Stimulated activated CD4-positive, alpha-beta T cell treated with anti-CD3 and anti-CD28 coated beads, TNF-alpha, amount 100 ng/mL, for 1 hour (primary cell): ENCODE data around the gene CPNE7.

Experiments
- DNase-seq, 3 donors: peaks; one replicate each; pipeline ENCODE4 v3.0.0-alpha.2; 2020; ENCODE audit warnings: low read depth in 3 of 3, low spot score in 1 of 3

Gene CPNE7

DNA sequence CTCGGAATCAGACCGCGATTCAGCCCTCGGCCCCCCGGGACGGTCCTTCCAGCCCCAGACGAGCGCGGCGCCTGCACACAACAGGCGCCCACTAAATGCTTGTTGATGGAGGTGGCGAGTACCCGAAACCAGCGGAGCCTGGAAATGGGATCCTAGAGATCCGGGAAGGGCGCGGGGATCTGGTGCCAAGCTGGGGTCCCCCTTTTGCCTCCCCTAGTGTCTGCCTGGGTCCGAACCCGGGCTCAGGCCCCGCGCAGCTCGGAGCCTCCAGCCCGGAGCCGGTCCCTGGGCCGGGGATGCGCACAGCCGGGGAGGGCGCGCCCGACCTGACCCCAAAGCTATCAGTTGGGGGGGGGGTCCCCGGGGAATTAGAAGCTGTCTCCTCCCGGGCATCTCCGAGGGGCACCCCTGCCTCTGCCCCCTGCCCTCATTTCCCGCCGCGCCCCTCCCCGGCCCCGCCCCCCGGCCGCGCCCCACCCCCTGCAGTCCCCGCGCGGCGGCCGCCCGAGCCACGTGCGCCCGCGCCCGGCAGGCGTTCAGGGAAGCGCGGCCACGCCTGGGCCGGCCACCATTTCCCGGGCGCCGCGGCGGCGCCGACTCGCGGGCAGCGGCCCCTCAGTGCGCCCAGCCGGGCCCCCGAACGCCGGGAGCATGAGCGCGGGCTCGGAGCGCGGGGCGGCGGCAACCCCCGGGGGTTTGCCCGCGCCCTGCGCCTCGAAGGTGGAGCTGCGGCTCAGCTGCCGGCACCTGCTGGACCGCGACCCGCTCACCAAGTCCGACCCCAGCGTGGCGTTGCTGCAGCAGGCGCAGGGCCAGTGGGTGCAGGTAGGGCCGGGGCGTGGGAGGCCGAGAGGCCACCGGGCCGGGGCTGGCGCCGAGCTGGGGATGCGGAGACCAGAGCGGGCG is at the start of gene CPNE7:
TSS of gene CPNE7 (plus strand) at position 512 of the 906 bp plus-strand sequence. CDS start at position 652, 140 bp downstream.
- DNase-seq: no peak

DNA sequence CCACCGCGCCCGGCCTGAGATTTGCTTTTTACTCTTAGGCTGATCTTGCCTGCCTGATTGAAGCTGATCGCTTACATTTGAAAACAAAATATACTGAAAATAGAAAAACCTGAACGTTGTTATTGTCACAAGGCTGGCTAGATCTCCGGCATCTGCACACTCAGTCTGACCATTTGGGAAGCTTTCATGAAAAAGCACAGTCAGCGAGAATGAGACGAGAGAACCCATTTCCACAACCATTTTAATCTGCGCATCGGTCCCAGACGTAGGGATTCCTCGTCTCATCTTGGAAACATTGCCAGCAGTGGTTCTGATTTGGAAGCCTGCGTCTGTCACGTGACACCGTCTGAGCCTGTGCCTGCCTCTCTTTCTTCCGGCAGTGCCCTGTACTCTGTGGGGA is 46.5 kb upstream of the CPNE7 start:
- no peak for DNase-seq

DNA sequence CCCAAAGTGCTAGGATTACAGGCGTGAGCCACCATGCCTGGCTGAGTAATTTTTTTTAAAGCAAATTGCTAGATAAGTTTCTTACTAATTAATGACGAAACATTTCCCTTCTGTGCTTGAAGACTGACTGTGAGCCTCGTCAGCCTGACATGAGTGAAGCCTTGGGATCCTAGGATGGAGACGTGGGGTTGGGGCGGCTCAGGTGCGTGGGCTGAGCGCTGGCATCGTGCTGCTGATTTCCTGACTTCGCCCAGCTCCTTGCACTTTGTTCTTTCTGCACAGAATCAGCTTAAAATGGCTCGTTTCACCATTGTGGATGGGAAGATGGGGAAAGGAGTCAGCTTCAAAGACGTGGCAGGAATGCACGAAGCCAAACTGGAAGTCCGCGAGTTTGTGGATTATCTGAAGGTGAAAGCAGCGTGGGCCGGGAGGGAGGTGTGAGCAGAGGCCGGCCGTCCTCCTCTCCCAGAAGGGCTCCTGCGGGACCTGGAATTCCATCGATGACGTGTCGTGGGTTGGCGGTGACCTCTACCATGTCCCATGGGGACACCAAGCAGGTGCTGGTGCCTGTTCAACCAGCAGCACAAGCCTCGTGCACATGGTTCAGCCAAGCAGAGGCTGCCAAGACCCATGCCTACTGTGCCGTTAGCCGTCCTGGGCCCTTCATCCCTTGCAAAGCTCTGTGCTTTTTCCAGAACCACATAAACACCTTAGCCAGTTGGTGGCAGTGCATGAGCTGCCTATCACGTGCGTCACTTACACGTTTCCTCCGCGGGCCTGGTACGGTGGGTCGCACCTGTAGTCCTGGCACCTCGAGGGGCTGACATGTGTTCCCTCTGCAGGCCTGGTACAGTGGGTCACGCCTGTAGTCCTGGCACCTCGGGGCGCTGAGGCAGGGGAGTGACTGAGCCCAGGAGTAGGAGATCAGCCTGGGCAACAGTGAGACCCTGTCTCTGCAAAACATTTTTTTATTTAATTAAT is 44.9 kb upstream of the CPNE7 start:
- DNase-seq: no peak

DNA sequence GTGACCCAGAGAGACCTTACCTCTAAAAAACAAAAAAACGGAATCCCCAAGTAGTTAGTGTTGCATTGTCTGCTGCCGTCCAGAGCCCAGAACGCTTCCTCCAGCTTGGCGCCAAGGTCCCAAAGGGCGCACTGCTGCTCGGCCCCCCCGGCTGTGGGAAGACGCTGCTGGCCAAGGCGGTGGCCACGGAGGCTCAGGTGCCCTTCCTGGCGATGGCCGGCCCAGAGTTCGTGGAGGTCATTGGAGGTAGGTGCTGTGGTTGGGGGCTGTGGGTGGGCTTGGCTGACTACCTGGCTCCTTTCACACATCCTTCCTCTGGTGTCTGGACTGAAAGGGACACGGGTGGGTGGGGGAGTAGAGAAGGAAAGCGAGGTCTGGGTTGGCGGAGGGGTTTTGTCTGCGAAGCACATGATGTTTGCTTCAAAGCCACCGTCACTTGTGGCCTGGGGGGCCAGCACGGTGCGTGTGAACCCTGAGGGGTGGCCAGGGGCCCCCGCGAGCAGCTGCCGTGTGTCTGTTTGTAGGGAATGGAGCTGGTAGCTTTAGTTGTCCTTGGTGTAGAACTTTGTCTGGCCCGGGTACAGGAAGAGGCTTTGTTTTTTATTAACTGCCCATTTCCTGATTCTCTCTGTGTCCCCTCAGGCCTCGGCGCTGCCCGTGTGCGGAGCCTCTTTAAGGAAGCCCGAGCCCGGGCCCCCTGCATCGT is 43.6 kb upstream of the CPNE7 start:
- no peak for DNase-seq

DNA sequence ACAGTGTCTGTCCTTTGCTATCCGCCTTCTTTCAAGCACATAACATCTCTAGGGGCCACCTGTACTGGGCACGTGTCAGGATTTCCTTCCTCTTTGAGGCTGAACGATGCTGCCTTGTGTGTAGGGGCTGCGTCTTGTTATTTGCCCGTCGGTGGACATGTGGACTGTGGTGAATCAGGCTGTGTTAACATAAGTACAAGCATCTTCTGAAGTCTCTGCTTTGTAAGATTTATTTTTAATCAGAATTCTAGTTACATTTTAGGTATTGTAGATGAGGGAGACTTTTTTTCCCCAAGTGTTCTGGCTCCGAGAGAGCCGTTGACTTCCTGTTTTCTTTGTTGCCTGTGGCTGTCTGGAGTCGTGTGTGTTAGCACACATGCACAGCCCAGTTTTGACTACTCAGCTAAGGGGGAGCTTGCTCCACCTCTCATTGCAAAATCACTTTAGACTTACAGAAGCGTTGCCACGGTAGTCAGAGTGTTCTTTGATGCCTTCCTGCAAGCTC is 41.3 kb upstream of the CPNE7 start:
- peak in 2 of 3 donors; percentile 18 to 19 for DNase-seq

DNA sequence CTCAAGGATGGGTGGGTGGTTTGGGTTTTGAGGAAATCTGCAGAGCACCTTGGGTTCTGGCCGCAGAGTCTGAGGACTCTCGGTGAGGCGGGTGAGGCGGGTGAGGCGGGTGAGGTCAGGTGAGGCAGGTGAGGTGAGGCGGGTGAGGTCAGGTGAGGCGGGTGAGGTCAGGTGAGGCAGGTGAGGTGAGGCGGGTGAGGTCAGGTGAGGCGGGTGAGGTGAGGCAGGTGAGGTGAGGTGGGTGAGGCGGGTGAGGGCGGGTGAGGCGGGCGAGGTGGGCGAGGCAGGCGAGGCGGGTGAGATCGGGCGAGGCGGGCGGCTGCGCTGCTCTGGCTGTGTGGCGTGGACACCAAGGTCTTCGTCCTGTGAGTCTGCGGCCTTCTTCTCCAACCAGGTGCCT is 39.2 kb upstream of the CPNE7 start:
- no peak for DNase-seq

DNA sequence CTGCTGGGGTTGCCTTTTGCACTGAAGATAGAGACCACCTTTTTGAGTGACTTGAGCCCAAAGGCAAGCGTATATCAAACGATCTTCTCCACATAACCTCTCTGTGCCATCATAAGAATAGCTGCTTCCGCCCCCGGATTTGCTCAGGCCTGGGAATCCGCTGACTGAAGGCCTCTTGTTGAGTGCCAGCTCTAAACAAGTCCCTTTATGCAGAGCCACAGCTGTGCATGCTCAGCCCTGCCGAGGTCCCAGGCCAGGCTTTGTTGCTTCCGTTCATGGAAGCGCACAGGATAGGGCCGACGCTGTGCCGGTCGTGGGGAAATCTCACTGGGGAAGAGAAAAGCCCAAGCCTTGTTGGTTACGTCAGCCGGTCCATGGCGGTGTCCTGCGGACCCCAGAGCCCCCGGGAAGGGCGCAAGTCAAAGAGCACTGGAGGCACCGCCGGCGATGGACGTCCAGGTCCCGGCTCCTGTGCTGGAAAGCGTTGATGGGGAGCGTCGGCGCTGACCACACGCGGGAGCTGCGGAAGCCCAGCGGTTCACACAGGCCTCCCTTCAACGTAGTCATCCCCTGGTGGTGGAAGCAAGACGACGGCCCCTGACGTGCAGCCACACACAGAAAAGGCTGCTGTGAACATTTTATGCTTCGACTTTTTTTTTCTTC is 38.5 kb upstream of the CPNE7 start:
- no peak for DNase-seq

DNA sequence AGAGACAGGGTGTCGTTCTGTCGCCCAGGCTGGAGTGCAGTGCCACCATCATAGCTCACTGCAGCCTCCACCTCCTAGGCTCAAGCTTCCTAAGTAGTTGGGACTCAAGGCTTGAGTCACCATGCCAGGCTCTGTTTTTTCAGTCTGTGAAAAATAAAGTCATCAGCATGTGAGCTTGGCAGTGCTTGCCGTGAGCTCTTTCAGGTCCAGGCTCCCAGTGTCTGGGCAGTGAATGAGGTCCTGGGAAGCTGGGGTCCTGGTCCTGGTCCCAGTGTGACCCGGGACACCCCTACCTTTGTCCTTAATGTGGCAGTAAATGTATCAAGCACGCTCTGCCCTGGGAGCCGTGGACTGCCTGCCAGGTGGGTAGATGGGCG is 38.0 kb upstream of the CPNE7 start:
- DNase-seq: no peak

DNA sequence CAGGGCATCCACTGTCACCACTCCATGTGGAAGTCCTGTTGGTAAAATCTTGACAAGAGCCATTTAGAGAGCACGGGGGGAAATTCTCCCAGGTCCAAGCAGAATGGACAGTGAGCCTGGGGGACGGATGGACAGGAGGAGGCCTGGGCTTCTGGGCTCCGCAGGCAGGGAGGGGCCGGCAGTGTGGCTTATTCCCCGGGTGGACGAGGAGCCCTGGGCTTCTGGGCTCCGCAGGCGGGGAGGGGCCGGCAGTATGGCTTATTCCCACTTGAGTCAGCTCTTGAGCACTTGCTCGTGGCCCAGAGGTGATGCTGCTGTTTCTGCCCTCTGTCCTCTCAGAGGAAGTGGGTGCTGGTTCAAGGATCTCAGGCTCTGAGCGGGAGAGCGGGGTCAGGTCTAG is 37.3 kb upstream of the CPNE7 start:
- no peak for DNase-seq

DNA sequence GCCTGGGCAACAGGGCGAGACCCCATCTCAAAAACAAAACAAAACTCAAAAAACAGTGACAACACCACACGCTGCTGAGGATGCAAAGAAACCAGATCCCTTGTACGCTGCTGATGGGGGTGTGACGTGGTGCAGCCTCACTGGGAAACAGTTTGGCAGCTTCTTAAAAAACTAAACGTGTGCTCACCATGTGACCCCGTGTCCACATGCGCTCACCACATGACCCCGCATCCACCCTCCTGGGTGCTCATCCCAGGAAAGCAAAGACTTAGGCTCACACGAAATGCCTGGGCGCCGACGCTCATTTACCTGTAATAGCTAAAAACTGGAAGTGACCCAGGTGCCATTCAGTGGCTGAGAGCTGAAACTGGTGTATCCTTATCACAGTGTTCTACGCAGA is 35.0 kb upstream of the CPNE7 start:
- DNase-seq: no peak

DNA sequence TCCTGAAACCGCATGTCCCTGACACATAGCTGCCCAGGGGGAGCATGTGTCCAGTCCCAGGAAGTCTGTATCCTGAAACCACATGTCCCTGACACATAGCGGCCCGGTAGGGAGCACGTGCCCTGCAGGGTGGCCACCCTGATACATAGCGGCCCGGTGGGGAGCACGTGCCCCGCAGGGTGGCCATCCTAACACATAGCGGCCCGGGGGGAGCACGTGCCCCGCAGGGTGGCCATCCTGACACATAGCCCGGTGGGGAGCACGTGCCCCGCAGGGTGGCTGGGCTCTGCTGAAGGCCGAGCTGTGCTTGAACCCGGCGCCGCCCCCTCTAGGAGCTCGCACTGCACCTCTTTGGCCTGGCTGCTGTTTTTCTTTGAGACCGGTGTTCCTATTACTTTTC is 33.8 kb upstream of the CPNE7 start:
- no peak for DNase-seq

DNA sequence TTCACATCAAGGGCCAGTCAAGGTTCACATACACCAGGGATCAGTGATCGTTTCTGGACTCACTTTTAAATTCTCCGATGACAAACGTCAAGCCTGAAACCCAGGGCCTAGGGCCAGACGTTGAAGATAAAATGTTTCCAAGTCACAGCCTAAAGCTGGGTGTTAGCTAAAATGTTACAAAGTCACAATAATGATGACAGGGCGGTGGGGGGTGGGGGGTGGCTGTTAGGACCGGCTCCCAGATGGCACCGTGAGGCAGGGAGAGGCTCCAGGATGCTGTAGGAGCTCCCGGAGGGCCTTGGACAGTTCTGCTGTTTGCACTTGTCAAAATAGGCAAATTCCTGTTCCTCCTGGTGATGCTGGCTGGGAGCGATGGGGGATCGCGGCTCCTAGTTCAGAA is 31.4 kb upstream of the CPNE7 start:
- DNase-seq: no peak

DNA sequence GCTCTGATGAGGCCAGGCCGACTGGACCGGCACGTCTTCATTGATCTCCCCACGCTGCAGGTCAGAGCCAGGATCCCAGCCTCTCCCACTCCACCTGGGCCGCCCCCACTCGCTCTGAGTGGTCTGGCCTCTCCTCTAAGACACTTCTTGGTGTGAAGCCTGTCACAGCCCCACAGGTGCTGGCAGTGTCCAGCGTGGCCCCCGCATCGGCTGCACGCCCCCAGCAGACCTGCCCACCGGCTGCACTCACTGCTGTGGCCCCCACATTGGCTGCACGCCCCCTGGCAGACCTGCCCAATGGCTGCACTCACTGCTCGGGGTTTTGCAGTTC is 30.9 kb upstream of the CPNE7 start:
- DNase-seq: no peak

DNA sequence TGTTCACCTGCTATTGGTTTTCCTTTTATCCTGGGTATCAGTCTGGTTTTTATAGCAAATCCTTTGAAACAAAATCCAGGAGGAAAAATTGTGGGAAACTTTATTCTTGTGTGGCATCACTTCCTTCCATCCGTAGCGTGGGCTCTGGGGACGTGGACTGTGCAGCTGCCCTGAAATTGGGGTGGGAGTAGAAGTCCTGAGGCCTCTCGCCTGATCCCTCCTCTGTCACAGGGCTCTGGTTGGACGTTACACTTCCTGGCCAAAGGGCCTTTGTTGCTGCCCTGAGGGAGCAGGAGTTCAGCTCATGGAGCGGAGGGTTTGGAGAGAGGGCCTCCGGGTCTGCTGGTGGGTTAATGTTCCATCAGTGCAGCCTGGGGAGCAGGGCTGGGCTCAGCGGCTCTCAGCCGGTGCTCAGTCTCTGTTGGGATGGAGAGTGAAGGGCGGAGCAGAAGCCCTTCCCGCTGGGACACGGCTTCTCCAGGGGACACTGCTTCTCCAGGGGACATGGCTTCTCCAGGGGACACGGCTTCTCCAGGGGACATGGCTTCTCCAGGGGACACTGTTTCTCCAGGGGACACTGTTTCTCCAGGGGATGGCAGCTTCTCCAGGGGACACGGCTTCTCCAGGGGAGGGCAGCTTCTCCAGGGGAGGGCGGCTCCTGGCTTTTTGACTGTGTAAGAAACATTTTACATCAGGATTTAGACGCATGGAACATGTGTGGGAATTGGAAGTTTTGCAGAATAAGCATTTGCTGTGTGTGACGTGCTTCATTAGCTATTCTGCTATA is 30.3 kb upstream of the CPNE7 start:
- no peak for DNase-seq

DNA sequence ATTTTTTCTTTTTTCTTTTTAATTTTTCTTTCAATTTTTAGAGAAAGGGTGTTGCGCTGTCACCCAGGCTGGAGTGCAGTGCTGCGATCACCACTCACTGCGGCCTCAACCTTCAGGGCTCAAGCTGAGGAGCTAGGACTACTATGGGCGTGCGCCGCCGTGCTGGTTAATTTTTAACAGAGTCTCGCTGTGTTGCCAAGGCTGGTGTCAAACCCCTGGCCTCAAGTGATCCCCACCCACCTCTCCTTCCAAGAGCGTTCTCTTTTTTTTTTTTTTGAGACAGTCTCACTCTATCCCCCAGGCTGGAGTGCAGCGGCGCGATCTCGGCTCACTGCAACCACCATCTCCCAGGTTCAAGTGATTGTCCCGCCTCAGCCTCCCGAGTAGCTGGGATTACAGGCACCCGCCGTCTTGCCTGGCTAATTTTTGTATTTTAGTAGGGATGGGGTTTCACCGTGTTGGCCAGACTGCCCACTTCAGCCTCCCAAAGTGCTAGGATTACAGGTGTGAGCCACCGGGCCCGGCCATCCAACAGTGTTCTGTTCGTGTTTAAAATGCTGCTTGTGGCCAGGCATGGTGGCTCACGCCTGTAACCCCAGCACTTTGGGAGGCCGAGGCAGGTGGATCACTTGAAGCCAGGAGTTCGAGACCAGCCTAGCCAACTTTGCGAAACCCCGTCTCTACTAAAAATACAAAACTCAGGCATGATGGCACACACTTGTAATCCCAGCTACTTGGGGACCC is 29.6 kb upstream of the CPNE7 start:
- no peak for DNase-seq

DNA sequence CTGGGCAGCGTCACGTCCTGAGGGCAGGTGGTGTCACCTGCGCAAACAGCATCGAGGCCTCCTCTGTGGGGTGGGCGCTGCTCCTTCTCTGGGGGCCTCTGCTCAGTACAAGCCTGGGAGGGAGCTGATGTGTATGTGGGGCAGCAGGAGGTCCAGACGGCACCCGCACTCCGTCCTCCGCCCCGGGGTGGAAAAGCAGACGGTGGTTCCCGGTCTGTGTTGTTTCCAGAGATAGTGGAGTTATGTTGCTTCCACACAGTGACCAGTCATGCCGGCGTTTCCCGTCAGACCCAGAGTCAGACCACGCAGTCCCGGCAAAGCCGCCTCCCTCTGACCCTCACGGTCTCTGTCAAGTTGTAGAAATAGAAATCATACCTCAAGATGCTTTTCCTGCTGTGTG is 28.8 kb upstream of the CPNE7 start:
- no peak for DNase-seq

DNA sequence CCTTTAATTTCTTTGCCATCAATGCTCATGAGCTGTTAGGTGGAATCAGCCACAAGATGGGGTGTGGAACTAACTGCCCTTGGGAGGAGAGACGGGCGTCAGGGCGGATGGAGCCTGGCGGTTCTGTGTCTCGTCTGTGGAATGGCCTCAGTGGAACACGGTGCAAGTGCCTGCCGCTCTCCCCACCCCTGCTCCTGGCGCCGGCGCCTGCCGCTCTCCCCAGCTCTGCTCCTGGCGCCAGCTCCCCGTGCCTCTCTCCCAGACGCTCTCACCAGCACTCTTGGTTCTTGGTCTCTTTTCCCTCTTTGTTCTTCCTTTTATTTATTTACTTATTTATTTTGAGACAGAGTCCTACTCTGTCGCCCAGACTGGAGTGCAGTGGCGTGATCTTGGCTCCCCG is 28.3 kb upstream of the CPNE7 start:
- DNase-seq: no peak

DNA sequence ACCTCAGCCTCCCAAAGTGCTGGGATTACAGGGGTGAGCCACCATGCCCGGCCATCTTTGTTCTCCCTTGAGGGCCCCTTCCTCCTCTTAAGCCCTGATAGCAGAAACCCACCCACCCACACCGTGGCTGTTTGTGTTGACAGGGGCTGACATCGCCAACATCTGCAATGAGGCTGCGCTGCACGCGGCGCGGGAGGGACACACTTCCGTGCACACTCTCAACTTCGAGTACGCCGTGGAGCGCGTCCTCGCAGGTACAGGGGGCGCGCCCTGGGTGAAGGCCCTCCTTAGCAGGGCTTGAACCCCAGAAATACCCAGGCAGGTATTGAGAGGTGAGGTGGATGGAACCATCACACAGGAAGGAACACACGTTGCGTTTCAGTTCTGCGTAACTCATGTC is 27.7 kb upstream of the CPNE7 start:
- no peak for DNase-seq

DNA sequence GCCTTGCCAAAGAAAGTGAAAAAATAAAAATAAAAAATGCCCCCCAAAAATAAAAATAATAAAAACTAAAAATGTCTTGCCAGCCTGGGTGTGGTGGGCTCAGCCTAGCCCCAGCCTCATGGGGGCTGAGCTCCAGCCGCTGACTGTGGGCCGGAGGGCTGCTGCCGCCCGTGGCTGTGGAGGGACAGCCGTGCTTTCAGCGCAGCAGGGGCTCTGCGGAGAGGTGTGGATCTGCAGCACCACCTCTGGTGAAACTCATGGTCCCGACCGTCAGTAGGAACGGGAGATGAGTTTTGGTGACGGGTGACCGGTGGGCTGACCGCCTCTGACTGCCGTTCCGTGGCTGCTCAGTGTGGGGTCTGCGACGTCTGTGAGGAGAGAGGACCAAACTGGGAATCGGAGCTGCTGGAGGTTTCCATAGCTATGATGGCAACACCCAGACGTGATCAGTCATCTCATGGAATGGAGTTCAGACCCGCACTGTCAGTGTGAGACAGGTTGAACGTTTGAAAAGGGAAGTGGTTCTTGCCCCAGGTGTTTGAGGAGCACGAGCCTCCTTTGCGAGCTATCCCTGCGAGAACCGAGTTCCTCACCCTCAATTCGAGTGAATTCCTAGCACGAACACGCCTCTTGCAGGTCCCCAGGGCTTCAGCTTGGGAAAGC is 27.1 kb upstream of the CPNE7 start:
- no peak for DNase-seq
